ENCODE results near the gene ASMT. TPM values are rescaled to one million over a fixed set of nuclear protein-coding genes. Genes with fewer than 3 reads are reported as not detected.

The ASMT gene
- total RNA-seq, 4 donors from 2014 or later = 0.56 TPM; not detected in 3

- TF ChIP-seq, protein P1, sequence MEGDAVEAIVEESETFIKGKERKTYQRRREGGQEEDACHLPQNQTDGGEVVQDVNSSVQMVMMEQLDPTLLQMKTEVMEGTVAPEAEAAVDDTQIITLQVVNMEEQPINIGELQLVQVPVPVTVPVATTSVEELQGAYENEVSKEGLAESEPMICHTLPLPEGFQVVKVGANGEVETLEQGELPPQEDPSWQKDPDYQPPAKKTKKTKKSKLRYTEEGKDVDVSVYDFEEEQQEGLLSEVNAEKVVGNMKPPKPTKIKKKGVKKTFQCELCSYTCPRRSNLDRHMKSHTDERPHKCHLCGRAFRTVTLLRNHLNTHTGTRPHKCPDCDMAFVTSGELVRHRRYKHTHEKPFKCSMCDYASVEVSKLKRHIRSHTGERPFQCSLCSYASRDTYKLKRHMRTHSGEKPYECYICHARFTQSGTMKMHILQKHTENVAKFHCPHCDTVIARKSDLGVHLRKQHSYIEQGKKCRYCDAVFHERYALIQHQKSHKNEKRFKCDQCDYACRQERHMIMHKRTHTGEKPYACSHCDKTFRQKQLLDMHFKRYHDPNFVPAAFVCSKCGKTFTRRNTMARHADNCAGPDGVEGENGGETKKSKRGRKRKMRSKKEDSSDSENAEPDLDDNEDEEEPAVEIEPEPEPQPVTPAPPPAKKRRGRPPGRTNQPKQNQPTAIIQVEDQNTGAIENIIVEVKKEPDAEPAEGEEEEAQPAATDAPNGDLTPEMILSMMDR (IDR thresholded peaks at IDR 0.05) = no peak
- DNase-seq (ENCODE audit: low spot score) = no peak
- ATAC-seq (ENCODE audit: low FRiP score) = no peak
These were observed 15.7 kb upstream of the ASMT start for GRCh38 chrX:1598876-1599790.

GRCh38 chrX:1599791-1600405 is 15.0 kb upstream of the ASMT start:
- ATAC-seq (ENCODE audit: low FRiP score) (no peak), DNase-seq (ENCODE audit: low spot score) (no peak)

DNA sequence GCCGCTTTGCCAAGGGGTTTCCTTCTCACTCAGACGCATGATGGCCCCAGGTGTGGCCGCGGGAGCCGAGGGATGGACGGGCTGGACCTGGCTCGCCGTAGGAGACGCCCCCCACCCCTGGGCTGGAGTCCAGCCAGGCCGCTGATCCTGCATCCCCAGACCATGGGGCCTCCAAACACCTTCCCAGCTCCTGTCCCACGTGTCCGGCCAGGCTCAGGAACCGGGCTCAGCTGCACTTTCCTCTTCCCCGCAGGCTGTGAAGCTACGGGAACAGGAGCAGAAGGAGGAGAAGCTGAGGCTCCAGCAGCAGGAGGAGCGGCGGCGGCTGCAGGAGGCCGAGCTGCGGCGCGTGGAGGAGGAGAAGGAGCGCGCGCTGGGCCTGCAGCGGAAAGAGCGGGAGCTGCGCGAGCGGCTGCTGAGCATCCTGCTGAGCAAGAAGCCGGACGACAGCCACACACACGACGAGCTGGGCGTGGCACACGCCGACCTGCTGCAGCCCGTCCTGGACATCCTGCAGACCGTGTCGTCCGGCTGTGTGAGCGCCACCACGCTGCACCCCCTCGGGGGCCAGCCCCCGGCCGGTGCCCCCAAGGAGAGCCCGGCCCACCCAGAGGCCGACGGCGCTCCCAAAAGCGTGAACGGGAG is 14.3 kb upstream of the ASMT start:
- TF ChIP-seq, protein P1 (IDR thresholded peaks at IDR 0.05) = no peak
- ATAC-seq (ENCODE audit: low FRiP score) = no peak
- no peak for DNase-seq (ENCODE audit: low spot score)

More at GRCh38 chrX:1599791-1600405, 15.0 kb upstream of the ASMT start:
- TF ChIP-seq, protein P1 (IDR thresholded peaks at IDR 0.05) = no peak

DNA sequence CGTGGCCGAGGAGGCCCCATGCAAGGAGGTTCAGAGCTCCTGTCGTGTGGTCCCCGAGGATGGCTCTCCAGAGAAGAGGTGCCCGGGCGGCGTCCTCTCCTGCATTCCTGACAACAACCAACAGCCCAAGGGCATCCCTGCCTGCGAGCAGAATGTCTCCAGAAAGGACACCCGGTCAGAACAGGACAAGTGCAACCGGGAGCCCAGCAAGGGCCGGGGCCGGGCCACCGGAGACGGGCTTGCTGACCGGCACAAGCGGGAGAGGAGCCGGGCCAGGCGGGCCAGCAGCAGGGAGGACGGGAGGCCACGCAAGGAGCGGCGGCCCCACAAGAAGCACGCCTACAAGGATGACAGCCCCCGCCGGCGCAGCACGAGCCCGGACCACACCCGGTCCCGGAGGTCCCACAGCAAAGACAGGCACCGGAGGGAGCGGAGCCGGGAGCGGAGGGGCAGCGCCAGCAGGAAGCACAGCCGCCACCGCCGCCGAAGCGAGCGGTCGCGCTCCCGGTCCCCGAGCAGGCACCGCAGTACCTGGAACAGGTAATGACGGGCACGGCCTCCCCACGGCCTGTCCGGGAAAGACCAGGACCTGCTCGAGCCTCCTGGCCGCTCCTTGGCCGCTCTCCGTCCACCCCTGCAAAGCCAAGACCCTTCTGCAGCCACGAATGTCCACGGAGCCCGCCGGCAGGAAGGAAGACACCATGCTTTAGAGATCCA is 13.7 kb upstream of the ASMT start:
- TF ChIP-seq, protein P1 (IDR thresholded peaks at IDR 0.05) = no peak
- no peak for DNase-seq (ENCODE audit: low spot score)
- no peak for ATAC-seq (ENCODE audit: low FRiP score)

DNA sequence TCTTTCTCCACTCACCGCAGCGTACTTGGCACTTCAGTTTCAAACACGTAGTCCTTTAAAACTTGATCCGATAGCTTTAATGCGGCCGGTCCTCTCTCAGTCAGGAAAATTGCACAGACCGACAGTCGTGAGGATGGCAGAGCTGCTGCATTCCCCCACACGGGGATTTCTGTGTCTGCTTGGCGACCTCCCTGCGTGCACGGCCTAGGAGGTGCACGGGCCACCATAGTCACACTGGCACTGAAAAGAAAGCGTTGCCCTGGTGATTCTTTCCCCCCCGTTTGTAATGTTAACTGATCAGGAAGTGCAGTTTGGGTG is 13.1 kb upstream of the ASMT start:
- DNase-seq (ENCODE audit: low spot score) (no peak), ATAC-seq (ENCODE audit: low FRiP score) (no peak)
- TF ChIP-seq, protein P1 (IDR thresholded peaks at IDR 0.05) = no peak

- ATAC-seq (ENCODE audit: low FRiP score) (no peak), DNase-seq (ENCODE audit: low spot score) (no peak)
- TF ChIP-seq, protein P1 (IDR thresholded peaks at IDR 0.05) = no peak
These were observed 12.6 kb upstream of the ASMT start for GRCh38 chrX:1602299-1602698.
